Memory B cell (primary cell): ENCODE data around the gene CMTR1.
A peak's percentile ranks its signal among the peaks of the same experiment; 100 is the strongest.
"Not testable (repeated sequence)": the region's sequence is repeated elsewhere in the genome, so short reads cannot be mapped to it uniquely, and the experiment has no call there.

ENCODE experiments used
- ATAC-seq: fragments of 150-1000 bp; cut with Tn5 transposase; 2 replicates; pipeline ENCODE4 v1.10.0; 2021; ENCODE audit warnings: low read depth, mild to moderate bottlenecking, moderate library complexity
- DNase-seq, 2 donors: peaks; one replicate each; pipeline ENCODE4 v3.0.0; 2022; ENCODE audit warnings: low spot score in 2 of 2
- H3K27ac Mint-ChIP-seq: one replicate; pipeline ENCODE4 v1.8.0; 2022; ENCODE audit warnings: mild to moderate bottlenecking, moderate library complexity, mixed read lengths
- H3K27me3 Mint-ChIP-seq: one replicate; pipeline ENCODE4 v1.8.0; 2022; ENCODE audit warnings: mixed read lengths
- H3K36me3 Mint-ChIP-seq: one replicate; pipeline ENCODE4 v1.8.0; 2022; ENCODE audit warnings: mild to moderate bottlenecking, mixed read lengths
- H3K4me1 Mint-ChIP-seq: one replicate; pipeline ENCODE4 v1.8.0; 2022; ENCODE audit warnings: mixed read lengths
- H3K4me3 Mint-ChIP-seq: one replicate; pipeline ENCODE4 v1.8.0; 2022; ENCODE audit warnings: mild to moderate bottlenecking, moderate library complexity, mixed read lengths
- H3K9me3 Mint-ChIP-seq: one replicate; pipeline ENCODE4 v1.8.0; 2022; ENCODE audit warnings: mixed read lengths

CMTR1 gene

GRCh38 chr6:37417393-37417792 is 15.6 kb upstream of the CMTR1 start:
- no peaks in the 10 kb centered on the region for H3K4me1 Mint-ChIP-seq
- H3K36me3 Mint-ChIP-seq: no peaks in the 10 kb centered on the region
- no peak overlapping the region for H3K4me3 Mint-ChIP-seq
- H3K27ac Mint-ChIP-seq: no peak overlapping the region
- H3K27me3 Mint-ChIP-seq: peaks cover 1% of the 10 kb centered on the region
- DNase-seq (no peak), ATAC-seq (no peak)
- no peaks in the 10 kb centered on the region for H3K9me3 Mint-ChIP-seq

DNA sequence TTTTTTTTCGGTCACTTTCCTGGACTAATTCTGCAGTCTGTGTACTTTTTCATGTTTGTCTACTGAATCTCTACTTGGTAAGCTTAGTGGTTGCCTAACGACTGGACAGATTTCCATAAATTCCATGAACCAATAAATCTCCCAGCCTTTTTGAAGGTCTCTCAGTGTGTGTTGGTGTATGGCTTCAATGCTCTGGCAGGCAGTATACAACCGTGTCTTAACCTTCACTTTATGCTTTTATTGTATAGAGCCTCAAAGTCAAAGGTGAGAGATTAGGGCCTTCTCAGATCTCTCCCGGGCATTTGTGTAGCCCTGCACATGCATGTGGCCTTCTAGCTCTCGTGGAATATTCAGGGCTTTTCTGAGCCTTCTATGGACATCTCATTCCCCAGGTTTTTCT is 14.3 kb upstream of the CMTR1 start:
- no peaks in the 10 kb centered on the region for H3K36me3 Mint-ChIP-seq
- ATAC-seq (no peak), DNase-seq (no peak)
- H3K27me3 Mint-ChIP-seq: peaks cover 1% of the 10 kb centered on the region
- no peak overlapping the region for H3K4me3 Mint-ChIP-seq
- no peaks in the 10 kb centered on the region for H3K9me3 Mint-ChIP-seq
- no peaks in the 10 kb centered on the region for H3K4me1 Mint-ChIP-seq
- H3K27ac Mint-ChIP-seq: no peak overlapping the region

DNA sequence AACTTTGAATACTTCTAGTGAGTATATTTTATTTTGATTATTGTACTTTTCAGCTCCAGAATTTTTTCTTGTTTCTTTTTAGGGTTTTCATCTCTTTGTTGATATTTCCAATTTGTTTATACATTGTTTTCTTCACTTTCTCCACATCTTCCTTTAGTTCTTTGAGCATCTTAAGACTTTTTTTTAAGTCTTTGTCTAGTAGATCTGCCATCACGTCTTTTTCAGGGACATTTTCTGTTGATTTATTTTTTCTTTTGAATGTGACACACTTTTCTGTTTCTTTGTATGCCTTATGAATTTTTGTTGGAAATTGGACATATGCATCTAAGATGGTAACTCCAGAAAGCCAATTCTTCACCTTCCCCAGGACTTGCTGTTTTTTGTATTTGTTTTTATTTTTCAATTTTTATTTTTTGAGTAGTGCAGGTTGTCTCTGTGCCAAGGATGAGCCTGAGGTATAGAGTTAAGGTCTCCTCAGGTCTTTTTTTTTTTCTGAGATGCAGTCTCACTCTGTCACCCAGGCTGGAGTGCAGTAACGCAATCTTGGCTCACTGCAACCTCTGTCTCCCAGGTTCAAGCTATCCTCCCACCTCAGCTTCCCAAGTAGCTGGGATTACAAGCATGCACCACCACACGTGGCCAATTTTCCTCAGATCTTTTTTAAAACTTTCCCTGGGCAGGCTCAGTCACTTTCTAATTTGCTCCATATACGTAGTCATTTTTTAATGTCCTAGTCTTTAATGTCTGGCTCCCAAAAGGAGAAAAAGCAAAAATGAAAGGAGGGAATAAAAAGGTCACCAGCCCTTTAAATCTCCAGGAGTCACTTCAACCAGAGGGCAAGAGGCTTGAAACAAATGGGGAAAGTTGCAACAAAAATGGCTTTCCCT is 6.7 kb upstream of the CMTR1 start:
- no peaks in the 10 kb centered on the region for H3K4me1 Mint-ChIP-seq
- ATAC-seq (no peak), DNase-seq (no peak)
- H3K4me3 Mint-ChIP-seq: no peak overlapping the region
- H3K27me3 Mint-ChIP-seq: peaks cover 4% of the 10 kb centered on the region
- peaks cover 7% of the 10 kb centered on the region for H3K36me3 Mint-ChIP-seq
- H3K9me3 Mint-ChIP-seq: peaks cover 9% of the 10 kb centered on the region
- no peak overlapping the region for H3K27ac Mint-ChIP-seq

- peaks cover 7% of the 10 kb centered on the region for H3K36me3 Mint-ChIP-seq
- H3K27ac Mint-ChIP-seq: no peak overlapping the region
- no peak overlapping the region for H3K4me3 Mint-ChIP-seq
- ATAC-seq: no peak
- H3K4me1 Mint-ChIP-seq: no peaks in the 10 kb centered on the region
- DNase-seq: no peak
- peaks cover 9% of the 10 kb centered on the region for H3K9me3 Mint-ChIP-seq
- H3K27me3 Mint-ChIP-seq: peaks cover 4% of the 10 kb centered on the region
Measured at GRCh38 chr6:37426945-37427510, 6.0 kb upstream of the CMTR1 start.

- H3K4me1 Mint-ChIP-seq: peaks cover 9% of the 10 kb centered on the region
- DNase-seq: no peak
- H3K9me3 Mint-ChIP-seq: peaks cover 9% of the 10 kb centered on the region
- no peak for ATAC-seq
- no peak overlapping the region for H3K4me3 Mint-ChIP-seq
- peaks cover 7% of the 10 kb centered on the region for H3K36me3 Mint-ChIP-seq
- no peak overlapping the region for H3K27ac Mint-ChIP-seq
- H3K27me3 Mint-ChIP-seq: peaks cover 4% of the 10 kb centered on the region
Measured at GRCh38 chr6:37429352-37429750, 3.7 kb upstream of the CMTR1 start.

- ATAC-seq: peak; percentile 1
Measured at GRCh38 chr6:37432590-37432915, 468 bp upstream of the CMTR1 start.

GRCh38 chr6:37433657-37434271 is 743 bp downstream of the CMTR1 start:
- H3K36me3 Mint-ChIP-seq: peaks cover 15% of the 10 kb centered on the region
- ATAC-seq: peak; percentile 14
- peaks cover 29% of the 10 kb centered on the region for H3K4me1 Mint-ChIP-seq

More at GRCh38 chr6:37432590-37432915, 468 bp upstream of the CMTR1 start:
- H3K9me3 Mint-ChIP-seq: peaks cover 7% of the 10 kb centered on the region
- peaks cover 20% of the 10 kb centered on the region for H3K4me1 Mint-ChIP-seq
- DNase-seq: no peak
- peak overlapping the region; percentile 89 for H3K27ac Mint-ChIP-seq
- peaks cover 4% of the 10 kb centered on the region for H3K27me3 Mint-ChIP-seq
- H3K4me3 Mint-ChIP-seq: peak overlapping the region; percentile 93
- H3K36me3 Mint-ChIP-seq: peaks cover 12% of the 10 kb centered on the region

GRCh38 chr6:37435373-37435772 is 2.4 kb downstream of the CMTR1 start:
- H3K27me3 Mint-ChIP-seq: no peaks in the 10 kb centered on the region
- peaks cover 19% of the 10 kb centered on the region for H3K36me3 Mint-ChIP-seq
- DNase-seq (no peak), ATAC-seq (no peak)
- no peaks in the 10 kb centered on the region for H3K9me3 Mint-ChIP-seq
- no peak overlapping the region for H3K27ac Mint-ChIP-seq
- H3K4me3 Mint-ChIP-seq: peak overlapping the region; percentile 55
- peaks cover 31% of the 10 kb centered on the region for H3K4me1 Mint-ChIP-seq

More at GRCh38 chr6:37433657-37434271, 743 bp downstream of the CMTR1 start:
- no peaks in the 10 kb centered on the region for H3K27me3 Mint-ChIP-seq
- H3K4me3 Mint-ChIP-seq: peak overlapping the region; percentile 93
- H3K27ac Mint-ChIP-seq: peak overlapping the region; percentile 89
- peaks cover 3% of the 10 kb centered on the region for H3K9me3 Mint-ChIP-seq
- DNase-seq: peak in 1 of 2 donors; percentile 28

- H3K4me3 Mint-ChIP-seq: peak overlapping the region; percentile 55
- ATAC-seq (no peak), DNase-seq (no peak)
- H3K27ac Mint-ChIP-seq: no peak overlapping the region
- H3K36me3 Mint-ChIP-seq: peaks cover 19% of the 10 kb centered on the region
- H3K9me3 Mint-ChIP-seq: no peaks in the 10 kb centered on the region
- H3K4me1 Mint-ChIP-seq: peaks cover 31% of the 10 kb centered on the region
- H3K27me3 Mint-ChIP-seq: no peaks in the 10 kb centered on the region
Measured at GRCh38 chr6:37435816-37436215, 2.8 kb downstream of the CMTR1 start.

GRCh38 chr6:37438930-37439329 is 5.9 kb downstream of the CMTR1 start:
- Mint-ChIP-seq H3K4me3 (no peak overlapping the region), H3K36me3 (peaks cover 19% of the 10 kb centered on the region), H3K27ac (no peak overlapping the region), H3K27me3 (no peaks in the 10 kb centered on the region), H3K9me3 (no peaks in the 10 kb centered on the region), H3K4me1 (peaks cover 29% of the 10 kb centered on the region)
- ATAC-seq: no peak
- no peak for DNase-seq

DNA sequence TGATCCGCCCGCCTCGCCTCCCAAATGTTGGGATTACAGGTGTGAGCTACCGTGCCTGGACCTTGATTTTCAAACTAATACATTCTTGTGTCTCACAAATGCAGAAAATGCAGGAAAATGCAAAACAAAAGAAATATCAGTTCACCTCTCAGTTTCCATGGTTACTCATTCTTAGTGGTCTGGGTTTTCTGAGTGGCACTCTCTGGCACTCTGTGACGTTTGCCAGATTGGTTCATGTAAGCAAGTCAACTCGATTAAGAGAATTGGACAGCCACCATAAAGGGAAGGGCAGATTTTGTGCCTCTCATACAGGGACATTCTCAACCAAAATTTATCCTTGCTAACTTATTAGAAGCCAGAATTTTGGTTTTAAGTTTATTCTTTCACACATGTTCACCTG is 8.6 kb downstream of the CMTR1 start:
- no peak overlapping the region for H3K4me3 Mint-ChIP-seq
- DNase-seq (no peak), ATAC-seq (no peak)
- peak overlapping the region; percentile 78 for H3K27ac Mint-ChIP-seq
- H3K4me1 Mint-ChIP-seq: peaks cover 14% of the 10 kb centered on the region
- H3K36me3 Mint-ChIP-seq: peaks cover 30% of the 10 kb centered on the region
- no peaks in the 10 kb centered on the region for H3K27me3 Mint-ChIP-seq
- no peaks in the 10 kb centered on the region for H3K9me3 Mint-ChIP-seq

- no peak for ATAC-seq
- Mint-ChIP-seq H3K9me3 (no peaks in the 10 kb centered on the region), H3K4me3 (peak overlapping the region; percentile 73), H3K36me3 (peaks cover 24% of the 10 kb centered on the region), H3K27me3 (no peaks in the 10 kb centered on the region), H3K4me1 (peaks cover 13% of the 10 kb centered on the region), H3K27ac (peak overlapping the region; percentile 78)
- DNase-seq: no peak
Measured at GRCh38 chr6:37442416-37443215, 9.6 kb downstream of the CMTR1 start.

- not testable (repeated sequence) for H3K9me3 Mint-ChIP-seq, H3K27me3 Mint-ChIP-seq, ATAC-seq, H3K4me1 Mint-ChIP-seq, DNase-seq
- Mint-ChIP-seq H3K4me3 (peak overlapping the region; percentile 65), H3K27ac (peak overlapping the region; percentile 78), H3K36me3 (peaks cover 21% of the 10 kb centered on the region)
Measured at GRCh38 chr6:37443216-37443542, 10.2 kb downstream of the CMTR1 start.

- Mint-ChIP-seq H3K36me3 (peaks cover 43% of the 10 kb centered on the region), H3K27ac (no peak overlapping the region), H3K4me3 (no peak overlapping the region), H3K27me3 (no peaks in the 10 kb centered on the region), H3K9me3 (no peaks in the 10 kb centered on the region), H3K4me1 (peaks cover 2% of the 10 kb centered on the region)
- ATAC-seq (no peak), DNase-seq (no peak)
Measured at GRCh38 chr6:37449984-37450383, 17.0 kb downstream of the CMTR1 start.
